Activated T-helper 9 cell treated with anti-CD3 and anti-CD28 coated beads, Interleukin-2, amount 50 U/mL, for 16 hours (primary cell): Measurements from ENCODE around the gene QRFP.

ENCODE experiments used
- DNase-seq: peaks from one replicate; pipeline ENCODE4 v3.0.0-alpha.2; 2020; ENCODE audit warnings: low read depth

Gene QRFP

GRCh38 chr9:130890870-130891687 is 5.5 kb downstream of the QRFP start:
- DNase-seq: no peak

- DNase-seq: no peak
Measured at GRCh38 chr9:130890124-130890523, 6.5 kb downstream of the QRFP start.

GRCh38 chr9:130888146-130888885 is 8.3 kb downstream of the QRFP start:
- no peak for DNase-seq

GRCh38 chr9:130887494-130888144 is 9.0 kb downstream of the QRFP start:
- no peak for DNase-seq

- no peak for DNase-seq
Measured at GRCh38 chr9:130886981-130887380, 9.6 kb downstream of the QRFP start.

GRCh38 chr9:130885484-130886375 is 10.9 kb downstream of the QRFP start:
- no peak for DNase-seq

- no peak for DNase-seq
Measured at GRCh38 chr9:130884542-130885483, 11.8 kb downstream of the QRFP start.

GRCh38 chr9:130884111-130884531 is 12.5 kb downstream of the QRFP start:
- DNase-seq: no peak

GRCh38 chr9:130883479-130883878 is 13.1 kb downstream of the QRFP start:
- no peak for DNase-seq

- DNase-seq: no peak
Measured at GRCh38 chr9:130882696-130883225, 13.9 kb downstream of the QRFP start.

- DNase-seq: no peak
Measured at GRCh38 chr9:130881516-130881915, 15.1 kb downstream of the QRFP start.

GRCh38 chr9:130880599-130881220 is 15.9 kb downstream of the QRFP start:
- DNase-seq: no peak

- no peak for DNase-seq
Measured at GRCh38 chr9:130879863-130880411, 16.7 kb downstream of the QRFP start.

GRCh38 chr9:130878295-130878694 is 18.3 kb downstream of the QRFP start:
- DNase-seq: no peak

GRCh38 chr9:130877300-130877699 is 19.3 kb downstream of the QRFP start:
- DNase-seq: no peak

- DNase-seq: no peak
Measured at GRCh38 chr9:130874783-130875182, 21.8 kb downstream of the QRFP start.

- no peak for DNase-seq
Measured at GRCh38 chr9:130873966-130874365, 22.6 kb downstream of the QRFP start.

- no peak for DNase-seq
Measured at GRCh38 chr9:130872912-130873503, 23.6 kb downstream of the QRFP start.

- DNase-seq: no peak
Measured at GRCh38 chr9:130872508-130872907, 24.1 kb downstream of the QRFP start.
